ENCODE data around the gene PCDHGA6.

Gene PCDHGA6

GRCh38 chr5:141354900-141355469 lies 18.7 kb upstream of the PCDHGA6 start, which contains the start of gene PCDHGA4:
Gene PCDHGA4 (plus strand): TSS chr5:141355021. CDS start chr5:141355108, 87 bp downstream.
- Histone ChIP-seq H3K27ac (ENCODE audit: low read length) (no peak within 1 kb of the TSS), H3K9ac (ENCODE audit: low read length) (no peak within 1 kb of the TSS), H3K27me3 (replicated peaks; ENCODE audit: insufficient read depth, low read length) (0 out of 2 replicates have a peak, but pooled peaks cover 6% of the 10 kb centered on the region), H3F3A (ENCODE audit: insufficient read depth, low read length) (no peaks in the 10 kb centered on the region), H3K79me2 (ENCODE audit: low read length) (no peaks in the 10 kb centered on the region), H3K9me2 (replicated peaks; ENCODE audit: insufficient read depth, low read length) (no peaks in the 10 kb centered on the region), H2AFZ (ENCODE audit: low read length) (peak within 1 kb of the TSS; percentile 16; the same call in 1 of the 2 replicates), H3K4me1 (ENCODE audit: low read length) (no peaks in the 10 kb centered on the region), H3K4me3 (ENCODE audit: low read length) (no peak within 1 kb of the TSS), H3K9me3 (replicated peaks; ENCODE audit: insufficient read depth, low read length) (no peaks in the 10 kb centered on the region), H4K20me1 (ENCODE audit: insufficient read depth, low read length) (no peaks in the 10 kb centered on the region), H3K36me3 (replicated peaks; ENCODE audit: insufficient read depth, low read length) (no peaks in the 10 kb centered on the region), H3K4me2 (ENCODE audit: low read depth, low read length) (0 out of 2 replicates have a peak within 1 kb of the TSS, but pooled peaks have one; percentile 8)
- TF ChIP-seq EZH2 (optimal IDR thresholded peaks at IDR 0.05; ENCODE audit: low read depth, low read length) (no peak), EZH2phosphoT487 (IDR thresholded peaks at IDR 0.05; ENCODE audit: low read length) (no peak)
- TF ChIP-seq, protein P1, sequence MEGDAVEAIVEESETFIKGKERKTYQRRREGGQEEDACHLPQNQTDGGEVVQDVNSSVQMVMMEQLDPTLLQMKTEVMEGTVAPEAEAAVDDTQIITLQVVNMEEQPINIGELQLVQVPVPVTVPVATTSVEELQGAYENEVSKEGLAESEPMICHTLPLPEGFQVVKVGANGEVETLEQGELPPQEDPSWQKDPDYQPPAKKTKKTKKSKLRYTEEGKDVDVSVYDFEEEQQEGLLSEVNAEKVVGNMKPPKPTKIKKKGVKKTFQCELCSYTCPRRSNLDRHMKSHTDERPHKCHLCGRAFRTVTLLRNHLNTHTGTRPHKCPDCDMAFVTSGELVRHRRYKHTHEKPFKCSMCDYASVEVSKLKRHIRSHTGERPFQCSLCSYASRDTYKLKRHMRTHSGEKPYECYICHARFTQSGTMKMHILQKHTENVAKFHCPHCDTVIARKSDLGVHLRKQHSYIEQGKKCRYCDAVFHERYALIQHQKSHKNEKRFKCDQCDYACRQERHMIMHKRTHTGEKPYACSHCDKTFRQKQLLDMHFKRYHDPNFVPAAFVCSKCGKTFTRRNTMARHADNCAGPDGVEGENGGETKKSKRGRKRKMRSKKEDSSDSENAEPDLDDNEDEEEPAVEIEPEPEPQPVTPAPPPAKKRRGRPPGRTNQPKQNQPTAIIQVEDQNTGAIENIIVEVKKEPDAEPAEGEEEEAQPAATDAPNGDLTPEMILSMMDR (IDR thresholded peaks at IDR 0.05; ENCODE audit: low read length) = peak; percentile 54
- no peak for DNase-seq

GRCh38 chr5:141355641-141356040 lies 18.1 kb upstream of the PCDHGA6 start:
- H3K79me2 ChIP-seq (ENCODE audit: low read length) = no peaks in the 10 kb centered on the region
- H3K9me3 ChIP-seq (replicated peaks; ENCODE audit: insufficient read depth, low read length) = no peaks in the 10 kb centered on the region
- no peaks in the 10 kb centered on the region for H3K36me3 ChIP-seq (replicated peaks; ENCODE audit: insufficient read depth, low read length)
- no peak overlapping the region for H3K4me2 ChIP-seq (ENCODE audit: low read depth, low read length)
- H4K20me1 ChIP-seq (ENCODE audit: insufficient read depth, low read length) = no peaks in the 10 kb centered on the region
- no peak for DNase-seq
- H3K4me3 ChIP-seq (ENCODE audit: low read length) = no peak overlapping the region
- no peak overlapping the region for H3K27ac ChIP-seq (ENCODE audit: low read length)
- TF ChIP-seq, protein P1 (IDR thresholded peaks at IDR 0.05; ENCODE audit: low read length) = no peak
- TF ChIP-seq EZH2 (optimal IDR thresholded peaks at IDR 0.05; ENCODE audit: low read depth, low read length) (no peak), EZH2phosphoT487 (IDR thresholded peaks at IDR 0.05; ENCODE audit: low read length) (no peak)
- no peaks in the 10 kb centered on the region for H3K4me1 ChIP-seq (ENCODE audit: low read length)
- no peaks in the 10 kb centered on the region for H3F3A ChIP-seq (ENCODE audit: insufficient read depth, low read length)
- H2AFZ ChIP-seq (ENCODE audit: low read length) = no peak overlapping the region
- H3K27me3 ChIP-seq (replicated peaks; ENCODE audit: insufficient read depth, low read length) = 0 out of 2 replicates have a peak, but pooled peaks cover 3% of the 10 kb centered on the region
- H3K9ac ChIP-seq (ENCODE audit: low read length) = no peak overlapping the region
- no peaks in the 10 kb centered on the region for H3K9me2 ChIP-seq (replicated peaks; ENCODE audit: insufficient read depth, low read length)

GRCh38 chr5:141356133-141356532 lies 17.6 kb upstream of the PCDHGA6 start:
- Histone ChIP-seq H3K9me2 (replicated peaks; ENCODE audit: insufficient read depth, low read length) (no peaks in the 10 kb centered on the region), H3F3A (ENCODE audit: insufficient read depth, low read length) (no peaks in the 10 kb centered on the region), H3K27me3 (replicated peaks; ENCODE audit: insufficient read depth, low read length) (no peaks in the 10 kb centered on the region), H3K36me3 (replicated peaks; ENCODE audit: insufficient read depth, low read length) (no peaks in the 10 kb centered on the region), H3K9me3 (replicated peaks; ENCODE audit: insufficient read depth, low read length) (no peaks in the 10 kb centered on the region), H3K4me3 (ENCODE audit: low read length) (no peak overlapping the region), H3K9ac (ENCODE audit: low read length) (no peak overlapping the region), H3K79me2 (ENCODE audit: low read length) (no peaks in the 10 kb centered on the region), H2AFZ (ENCODE audit: low read length) (no peak overlapping the region), H4K20me1 (ENCODE audit: insufficient read depth, low read length) (no peaks in the 10 kb centered on the region), H3K4me1 (ENCODE audit: low read length) (no peaks in the 10 kb centered on the region), H3K27ac (ENCODE audit: low read length) (no peak overlapping the region), H3K4me2 (ENCODE audit: low read depth, low read length) (no peak overlapping the region)
- TF ChIP-seq, protein P1 (IDR thresholded peaks at IDR 0.05; ENCODE audit: low read length) = no peak
- no peak for TF ChIP-seq EZH2 (optimal IDR thresholded peaks at IDR 0.05; ENCODE audit: low read depth, low read length)
- no peak for TF ChIP-seq EZH2phosphoT487 (IDR thresholded peaks at IDR 0.05; ENCODE audit: low read length)
- no peak for DNase-seq
